HUDEP-2 (cell line): ENCODE results near the gene QRFP.

Experiments
- DNase-seq, 76 experiments: peaks; one replicate each; lab custom pipeline; 2025; ENCODE audit not compliant: unreplicated experiment in 76 of 76; lab: John Stamatoyannopoulos, UW

QRFP gene

GRCh38 chr9:130893341-130894101 is 3.1 kb downstream of the QRFP start:
- DNase-seq = no peak

GRCh38 chr9:130892477-130893304 is 3.9 kb downstream of the QRFP start:
- DNase-seq = no peak

GRCh38 chr9:130891688-130892476 is 4.7 kb downstream of the QRFP start:
- DNase-seq = no peak

DNA sequence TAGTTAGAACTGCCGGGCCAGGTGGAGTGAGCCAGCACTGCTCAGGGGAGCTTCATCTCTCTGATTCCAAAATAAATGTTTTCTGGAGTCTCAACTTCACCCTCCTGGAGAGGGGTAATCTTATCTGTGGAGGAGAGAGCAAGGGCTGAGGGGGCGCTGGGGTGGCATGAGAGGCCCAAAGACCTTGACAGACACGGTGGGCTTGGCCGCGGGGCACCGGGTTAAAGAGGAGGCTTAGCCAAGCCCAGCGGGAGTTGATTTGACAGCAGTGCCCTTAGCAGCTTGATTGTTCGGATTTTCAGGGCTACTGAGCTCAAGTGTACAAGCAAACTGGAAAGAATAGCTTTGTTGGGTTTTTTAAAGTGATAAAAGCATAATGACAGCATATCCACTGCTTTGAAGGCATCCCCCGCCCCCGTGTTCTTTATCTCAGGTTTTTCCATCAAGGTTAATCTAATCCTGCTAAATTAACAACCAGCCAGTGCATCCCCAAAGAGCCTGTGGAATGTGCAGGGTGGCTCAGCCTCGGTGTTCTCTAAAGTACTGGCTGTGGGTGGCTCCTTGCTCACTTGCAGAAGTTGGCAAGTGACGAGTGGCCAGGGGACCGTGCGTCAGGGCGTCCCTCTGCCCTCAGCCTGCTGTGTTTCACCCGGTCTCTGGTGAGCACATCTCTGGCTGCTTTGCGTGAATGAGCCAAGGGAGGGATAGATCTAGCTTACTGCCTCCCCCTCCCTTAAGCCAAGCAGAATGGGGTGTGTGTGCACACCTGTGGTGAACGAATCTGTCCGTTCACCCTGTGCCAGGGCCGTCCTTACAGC is 5.5 kb downstream of the QRFP start:
- DNase-seq = no peak

DNA sequence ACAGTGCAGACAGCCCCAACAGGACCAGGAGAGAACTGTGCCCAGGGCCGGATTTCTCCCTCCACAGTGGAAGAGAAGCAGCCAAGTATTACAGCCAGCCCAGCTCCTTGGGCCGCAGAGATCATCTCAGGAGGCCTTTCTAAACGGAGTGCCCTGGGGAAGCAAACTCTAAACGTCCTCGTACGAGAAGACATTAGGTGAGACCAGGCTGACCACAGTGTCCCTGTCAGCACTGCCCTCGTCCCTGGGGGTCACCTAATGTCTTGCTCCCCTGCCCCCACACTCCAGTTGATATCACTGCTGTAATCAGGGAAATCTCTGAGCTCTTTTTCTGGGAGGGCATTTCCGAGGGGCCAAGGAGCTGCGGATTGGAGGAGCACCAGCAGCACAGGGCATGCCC is 6.5 kb downstream of the QRFP start:
- DNase-seq = no peak

- no peak for DNase-seq
These were observed 8.3 kb downstream of the QRFP start for GRCh38 chr9:130888146-130888885.

- no peak for DNase-seq
These were observed 9.0 kb downstream of the QRFP start for GRCh38 chr9:130887494-130888144.

GRCh38 chr9:130886981-130887380 is 9.6 kb downstream of the QRFP start:
- DNase-seq = no peak

DNA sequence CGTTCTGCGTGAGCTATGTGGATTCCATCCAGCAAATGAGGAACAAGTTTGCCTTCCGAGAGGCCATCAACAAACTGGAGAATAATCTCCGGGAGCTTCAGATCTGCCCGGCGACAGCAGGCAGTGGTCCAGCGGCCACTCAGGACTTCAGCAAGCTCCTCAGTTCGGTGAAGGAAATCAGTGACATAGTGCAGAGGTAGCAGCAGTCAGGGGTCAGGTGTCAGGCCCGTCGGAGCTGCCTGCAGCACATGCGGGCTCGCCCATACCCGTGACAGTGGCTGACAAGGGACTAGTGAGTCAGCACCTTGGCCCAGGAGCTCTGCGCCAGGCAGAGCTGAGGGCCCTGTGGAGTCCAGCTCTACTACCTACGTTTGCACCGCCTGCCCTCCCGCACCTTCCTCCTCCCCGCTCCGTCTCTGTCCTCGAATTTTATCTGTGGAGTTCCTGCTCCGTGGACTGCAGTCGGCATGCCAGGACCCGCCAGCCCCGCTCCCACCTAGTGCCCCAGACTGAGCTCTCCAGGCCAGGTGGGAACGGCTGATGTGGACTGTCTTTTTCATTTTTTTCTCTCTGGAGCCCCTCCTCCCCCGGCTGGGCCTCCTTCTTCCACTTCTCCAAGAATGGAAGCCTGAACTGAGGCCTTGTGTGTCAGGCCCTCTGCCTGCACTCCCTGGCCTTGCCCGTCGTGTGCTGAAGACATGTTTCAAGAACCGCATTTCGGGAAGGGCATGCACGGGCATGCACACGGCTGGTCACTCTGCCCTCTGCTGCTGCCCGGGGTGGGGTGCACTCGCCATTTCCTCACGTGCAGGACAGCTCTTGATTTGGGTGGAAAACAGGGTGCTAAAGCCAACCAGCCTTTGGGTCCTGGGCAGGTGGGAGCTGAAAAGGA is 10.9 kb downstream of the QRFP start:
- no peak for DNase-seq

DNA sequence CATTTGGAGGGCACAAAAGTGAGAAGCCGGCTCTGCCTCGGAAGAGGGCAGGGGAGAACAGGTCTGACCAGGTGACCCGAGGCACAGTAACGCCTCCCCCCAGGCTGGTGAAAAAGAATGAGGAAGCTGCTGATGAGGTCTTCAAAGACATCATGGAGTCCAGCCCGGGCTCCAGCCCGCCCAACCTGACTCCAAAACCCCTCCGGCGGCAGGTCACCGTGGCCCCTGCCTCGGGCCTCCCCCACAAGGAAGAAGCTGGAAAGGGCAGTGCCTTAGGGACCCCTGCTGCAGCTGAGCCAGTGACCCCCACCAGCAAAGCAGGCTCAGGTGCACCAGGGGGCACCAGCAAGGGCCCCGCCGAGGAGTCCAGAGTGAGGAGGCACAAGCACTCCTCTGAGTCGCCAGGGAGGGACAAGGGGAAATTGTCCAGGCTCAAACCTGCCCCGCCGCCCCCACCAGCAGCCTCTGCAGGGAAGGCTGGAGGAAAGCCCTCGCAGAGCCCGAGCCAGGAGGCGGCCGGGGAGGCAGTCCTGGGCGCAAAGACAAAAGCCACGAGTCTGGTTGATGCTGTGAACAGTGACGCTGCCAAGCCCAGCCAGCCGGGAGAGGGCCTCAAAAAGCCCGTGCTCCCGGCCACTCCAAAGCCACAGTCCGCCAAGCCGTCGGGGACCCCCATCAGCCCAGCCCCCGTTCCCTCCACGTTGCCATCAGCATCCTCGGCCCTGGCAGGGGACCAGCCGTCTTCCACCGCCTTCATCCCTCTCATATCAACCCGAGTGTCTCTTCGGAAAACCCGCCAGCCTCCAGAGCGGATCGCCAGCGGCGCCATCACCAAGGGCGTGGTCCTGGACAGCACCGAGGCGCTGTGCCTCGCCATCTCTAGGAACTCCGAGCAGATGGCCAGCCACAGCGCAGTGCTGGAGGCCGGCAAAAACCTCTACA is 11.8 kb downstream of the QRFP start:
- no peak for DNase-seq

GRCh38 chr9:130884111-130884531 is 12.5 kb downstream of the QRFP start:
- DNase-seq = no peak

DNA sequence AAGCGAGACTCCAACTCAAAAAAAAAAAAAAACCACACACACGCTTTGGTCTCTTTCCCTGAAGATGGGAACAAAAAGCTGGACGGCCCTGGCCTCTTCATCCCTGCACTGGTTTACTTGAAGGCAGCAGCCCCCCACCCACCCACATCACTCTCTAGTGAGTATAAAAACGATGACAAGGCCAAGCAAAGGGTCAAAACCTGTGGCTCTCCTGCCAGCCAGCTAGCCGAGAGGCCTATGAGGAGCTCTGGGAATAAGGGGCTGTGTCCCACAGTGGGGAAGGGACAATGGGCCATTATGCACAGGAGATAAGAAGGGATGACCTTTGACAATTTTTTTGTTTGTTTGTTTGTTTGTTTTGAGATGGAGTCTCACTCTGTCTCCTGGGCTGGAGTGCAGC is 13.1 kb downstream of the QRFP start:
- DNase-seq = no peak

GRCh38 chr9:130882696-130883225 is 13.9 kb downstream of the QRFP start:
- DNase-seq = no peak

- DNase-seq = no peak
These were observed 15.1 kb downstream of the QRFP start for GRCh38 chr9:130881516-130881915.

DNA sequence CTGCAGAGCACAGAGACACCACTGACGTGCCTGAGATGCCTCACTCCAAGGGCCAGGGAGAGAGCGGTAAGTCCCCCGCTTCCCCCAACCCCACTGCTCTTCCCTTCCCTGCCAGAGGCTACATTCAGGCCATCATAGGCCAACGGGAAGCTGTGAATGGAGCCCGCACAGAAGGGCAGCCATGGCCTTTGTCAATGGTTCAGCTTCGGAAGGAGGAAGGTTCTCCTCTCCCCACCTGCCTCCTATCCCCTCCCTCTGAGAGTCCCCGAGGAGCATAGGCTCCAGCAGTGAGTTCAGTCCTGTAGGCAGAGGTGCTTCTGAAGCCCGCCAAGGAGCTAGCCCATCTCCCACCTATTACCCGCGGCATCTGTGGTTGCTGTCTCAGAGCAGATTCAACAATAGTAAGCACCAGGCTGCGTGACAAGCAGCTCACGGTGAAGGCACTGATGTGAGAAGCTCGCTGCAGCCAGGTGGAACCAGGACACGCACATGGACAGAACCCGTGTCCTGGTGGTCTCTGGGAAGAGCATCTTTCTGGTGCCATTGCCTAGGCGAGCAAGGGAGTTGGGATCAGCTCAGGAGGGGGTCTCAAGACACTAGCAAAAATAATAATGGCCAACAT is 15.9 kb downstream of the QRFP start:
- no peak for DNase-seq

- DNase-seq = no peak
These were observed 16.7 kb downstream of the QRFP start for GRCh38 chr9:130879863-130880411.
